22Rv1 (cell line): Measurements from ENCODE around the gene PAX4.

Experiments used
- CTCF ChIP-seq: fragments of 450-650 bp; IDR thresholded peaks from 2 replicates; pipeline ENCODE4 v1.5.1; 2017; ENCODE audit warnings: mild to moderate bottlenecking
- ZFX ChIP-seq: fragments of 450-650 bp; IDR thresholded peaks from 2 replicates; pipeline ENCODE4 v1.6.1; 2017; ENCODE audit warnings: antibody characterized with exemption, borderline replicate concordance

GRCh38 chr7:127578036-127578684, 39.8 kb downstream of the PAX4 start:
- TF ChIP-seq CTCF (peak; percentile 33), ZFX (no peak)
